Measurements from ENCODE around the gene PHEX. TPM values are rescaled to one million over a fixed set of nuclear protein-coding genes. Genes with fewer than 3 reads are reported as not detected.

The PHEX gene
- polyA plus RNA-seq, 1 donor (not counting 4 experiments of a cell fraction or from before 2014, with no cell fraction given): 0.80 TPM

DNA sequence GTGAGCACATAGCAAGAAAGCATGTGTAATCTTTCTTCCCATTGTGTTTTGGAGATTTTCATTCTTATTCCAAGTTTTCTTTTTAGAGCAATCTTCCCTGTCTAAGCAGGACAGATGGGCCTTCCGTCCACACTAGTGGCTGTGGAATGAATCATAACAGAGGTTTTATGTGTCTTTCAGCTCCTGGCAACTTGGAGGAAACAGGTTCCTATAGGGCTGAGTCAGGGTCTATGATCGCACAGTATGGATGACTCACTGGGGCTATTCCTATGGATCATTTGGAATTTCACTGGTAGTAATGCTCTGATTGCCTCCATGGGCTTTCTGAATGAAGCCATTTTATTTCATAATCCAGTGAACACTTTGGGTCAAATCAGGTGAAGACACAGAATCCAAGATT is 188.8 kb downstream of the PHEX start:
- Histone ChIP-seq H3K27me3 (ENCODE audit: control insufficient read depth, extremely low read depth, insufficient read depth, low read length) (no peaks in the 10 kb centered on the region), H3K9me3 (ENCODE audit: control insufficient read depth, low read depth, low read length) (no peaks in the 10 kb centered on the region), H3K27ac (ENCODE audit: control insufficient read depth, insufficient read depth, low read length) (peak overlapping the region; percentile 74), H3K79me2 (ENCODE audit: control insufficient read depth, insufficient read depth, low read length) (no peaks in the 10 kb centered on the region), H3K9me1 (ENCODE audit: control insufficient read depth, extremely low read depth, insufficient read depth, low read length) (no peaks in the 10 kb centered on the region), H3K4me2 (ENCODE audit: control insufficient read depth, extremely low read depth, insufficient read depth, low read depth, low read length) (peak overlapping the region; percentile 53), H3K36me3 (ENCODE audit: control insufficient read depth in 2 of 2, extremely low read depth in 1 of 2, insufficient read depth in 2 of 2, low read length in 2 of 2) (no peaks in the 10 kb centered on the region), H2AFZ (ENCODE audit: control insufficient read depth, low read length) (peak overlapping the region; percentile 59), H3K9ac (ENCODE audit: control insufficient read depth, extremely low read depth, insufficient read depth, low read length) (peak overlapping the region; percentile 25), H3K4me3 (ENCODE audit: control insufficient read depth in 2 of 3, extremely low read depth in 1 of 3, insufficient read depth in 2 of 3, low read depth in 1 of 3, low read length in 3 of 3) (no peak overlapping the region), H3K4me1 (ENCODE audit: control insufficient read depth, extremely low read depth, insufficient read depth, low read length) (peaks cover 14% of the 10 kb centered on the region), H4K20me1 (ENCODE audit: control insufficient read depth, extremely low read depth, insufficient read depth, low read length) (no peaks in the 10 kb centered on the region)
- dilution Hi-C loops (cut with MboI; ENCODE audit: extremely low pct_ligation_motif_present, low sequenced_read_pairs): no loop called here
- FAIRE-seq (peak; percentile 94), DNase-seq (ENCODE audit: low read depth, low spot score) (peak; percentile 36)
- TF ChIP-seq EZH2 (IDR thresholded peaks at IDR 0.05; ENCODE audit: low read length): no peak
- TF ChIP-seq, protein P1, sequence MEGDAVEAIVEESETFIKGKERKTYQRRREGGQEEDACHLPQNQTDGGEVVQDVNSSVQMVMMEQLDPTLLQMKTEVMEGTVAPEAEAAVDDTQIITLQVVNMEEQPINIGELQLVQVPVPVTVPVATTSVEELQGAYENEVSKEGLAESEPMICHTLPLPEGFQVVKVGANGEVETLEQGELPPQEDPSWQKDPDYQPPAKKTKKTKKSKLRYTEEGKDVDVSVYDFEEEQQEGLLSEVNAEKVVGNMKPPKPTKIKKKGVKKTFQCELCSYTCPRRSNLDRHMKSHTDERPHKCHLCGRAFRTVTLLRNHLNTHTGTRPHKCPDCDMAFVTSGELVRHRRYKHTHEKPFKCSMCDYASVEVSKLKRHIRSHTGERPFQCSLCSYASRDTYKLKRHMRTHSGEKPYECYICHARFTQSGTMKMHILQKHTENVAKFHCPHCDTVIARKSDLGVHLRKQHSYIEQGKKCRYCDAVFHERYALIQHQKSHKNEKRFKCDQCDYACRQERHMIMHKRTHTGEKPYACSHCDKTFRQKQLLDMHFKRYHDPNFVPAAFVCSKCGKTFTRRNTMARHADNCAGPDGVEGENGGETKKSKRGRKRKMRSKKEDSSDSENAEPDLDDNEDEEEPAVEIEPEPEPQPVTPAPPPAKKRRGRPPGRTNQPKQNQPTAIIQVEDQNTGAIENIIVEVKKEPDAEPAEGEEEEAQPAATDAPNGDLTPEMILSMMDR (optimal IDR thresholded peaks at IDR 0.05 in 1 of 3, IDR thresholded peaks at IDR 0.05 in 1 of 3, conservative IDR thresholded peaks at IDR 0.05 in 1 of 3; ENCODE audit: extremely low read depth in 1 of 3, insufficient read depth in 2 of 3, low read length in 3 of 3): no peak

DNA sequence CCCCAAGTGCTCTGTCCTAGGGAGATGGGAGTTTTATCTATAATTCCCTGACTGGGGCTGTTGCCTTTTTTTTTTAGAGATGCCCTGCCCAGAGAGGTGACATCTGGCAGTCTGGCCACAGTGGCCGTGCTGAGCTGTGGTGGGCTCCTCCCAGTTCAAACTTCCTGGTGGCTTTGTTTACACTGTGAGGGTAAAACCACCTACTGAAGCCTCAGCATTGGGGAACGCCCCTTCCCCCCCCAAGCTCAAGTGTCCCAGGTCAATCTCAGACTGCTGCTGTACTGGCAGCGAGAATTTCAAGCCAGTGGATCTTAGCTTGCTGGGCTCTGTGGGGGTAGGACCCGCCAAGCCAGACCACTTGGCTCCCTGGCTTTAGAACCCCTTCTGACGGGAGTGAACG is 202.3 kb downstream of the PHEX start:
- Histone ChIP-seq H3K9me3 (ENCODE audit: control insufficient read depth, low read depth, low read length) (no peaks in the 10 kb centered on the region), H2AFZ (ENCODE audit: control insufficient read depth, low read length) (no peak overlapping the region), H3K9ac (ENCODE audit: control insufficient read depth, extremely low read depth, insufficient read depth, low read length) (no peak overlapping the region), H3K36me3 (ENCODE audit: control insufficient read depth in 2 of 2, extremely low read depth in 1 of 2, insufficient read depth in 2 of 2, low read length in 2 of 2) (no peaks in the 10 kb centered on the region), H3K9me1 (ENCODE audit: control insufficient read depth, extremely low read depth, insufficient read depth, low read length) (no peaks in the 10 kb centered on the region), H3K79me2 (ENCODE audit: control insufficient read depth, insufficient read depth, low read length) (no peaks in the 10 kb centered on the region), H3K27ac (ENCODE audit: control insufficient read depth, insufficient read depth, low read length) (no peak overlapping the region), H3K27me3 (ENCODE audit: control insufficient read depth, extremely low read depth, insufficient read depth, low read length) (no peaks in the 10 kb centered on the region), H4K20me1 (ENCODE audit: control insufficient read depth, extremely low read depth, insufficient read depth, low read length) (no peaks in the 10 kb centered on the region), H3K4me2 (ENCODE audit: control insufficient read depth, extremely low read depth, insufficient read depth, low read depth, low read length) (no peak overlapping the region), H3K4me1 (ENCODE audit: control insufficient read depth, extremely low read depth, insufficient read depth, low read length) (no peaks in the 10 kb centered on the region), H3K4me3 (ENCODE audit: control insufficient read depth in 2 of 3, extremely low read depth in 1 of 3, insufficient read depth in 2 of 3, low read depth in 1 of 3, low read length in 3 of 3) (no peak overlapping the region)
- no peak for FAIRE-seq
- no peak for DNase-seq (ENCODE audit: low read depth, low spot score)
- TF ChIP-seq EZH2 (IDR thresholded peaks at IDR 0.05; ENCODE audit: low read length): no peak
- TF ChIP-seq, protein P1 (optimal IDR thresholded peaks at IDR 0.05 in 1 of 3, IDR thresholded peaks at IDR 0.05 in 1 of 3, conservative IDR thresholded peaks at IDR 0.05 in 1 of 3; ENCODE audit: extremely low read depth in 1 of 3, insufficient read depth in 2 of 3, low read length in 3 of 3): no peak
- dilution Hi-C loops (cut with MboI; ENCODE audit: extremely low pct_ligation_motif_present, low sequenced_read_pairs): no loop called here
